ENCODE measurements around the gene KCNK1.

The KCNK1 gene

GRCh38 chr1:233704898-233705723 is 91.2 kb downstream of the KCNK1 start:
- H3K4me3 ChIP-seq (ENCODE audit: low read depth, low read length), result no peak overlapping the region
- in situ Hi-C loops (cut with HindIII; ENCODE audit: low sequenced_read_pairs), result no loop called here
- TF ChIP-seq CTCF (IDR thresholded peaks at IDR 0.05; ENCODE audit: low read depth, low read length, missing control alignments), result no peak
- DNase-seq (ENCODE audit: low read depth), result no peak

- TF ChIP-seq CTCF (IDR thresholded peaks at IDR 0.05; ENCODE audit: low read depth, low read length, missing control alignments), result no peak
- no peak overlapping the region for H3K4me3 ChIP-seq (ENCODE audit: low read depth, low read length)
- in situ Hi-C loops (cut with HindIII; ENCODE audit: low sequenced_read_pairs), result no loop called here
- DNase-seq (ENCODE audit: low read depth), result no peak
These were observed 93.4 kb downstream of the KCNK1 start for GRCh38 chr1:233707153-233707879.

- no peak for TF ChIP-seq CTCF (IDR thresholded peaks at IDR 0.05; ENCODE audit: low read depth, low read length, missing control alignments)
- in situ Hi-C loops (cut with HindIII; ENCODE audit: low sequenced_read_pairs), result no loop called here
- no peak for DNase-seq (ENCODE audit: low read depth)
- no peak overlapping the region for H3K4me3 ChIP-seq (ENCODE audit: low read depth, low read length)
These were observed 94.2 kb downstream of the KCNK1 start for GRCh38 chr1:233707880-233708815.

GRCh38 chr1:233710031-233710430 is 96.1 kb downstream of the KCNK1 start:
- in situ Hi-C loops (cut with HindIII; ENCODE audit: low sequenced_read_pairs), result no loop called here
- no peak for TF ChIP-seq CTCF (IDR thresholded peaks at IDR 0.05; ENCODE audit: low read depth, low read length, missing control alignments)
- H3K4me3 ChIP-seq (ENCODE audit: low read depth, low read length), result no peak overlapping the region
- no peak for DNase-seq (ENCODE audit: low read depth)

GRCh38 chr1:233710507-233710906 is 96.6 kb downstream of the KCNK1 start:
- no peak for DNase-seq (ENCODE audit: low read depth)
- TF ChIP-seq CTCF (IDR thresholded peaks at IDR 0.05; ENCODE audit: low read depth, low read length, missing control alignments), result no peak
- in situ Hi-C loops (cut with HindIII; ENCODE audit: low sequenced_read_pairs), result no loop called here
- no peak overlapping the region for H3K4me3 ChIP-seq (ENCODE audit: low read depth, low read length)

- in situ Hi-C loops (cut with HindIII; ENCODE audit: low sequenced_read_pairs), result no loop called here
- DNase-seq (ENCODE audit: low read depth), result no peak
- no peak for TF ChIP-seq CTCF (IDR thresholded peaks at IDR 0.05; ENCODE audit: low read depth, low read length, missing control alignments)
- H3K4me3 ChIP-seq (ENCODE audit: low read depth, low read length), result no peak overlapping the region
These were observed 100.8 kb downstream of the KCNK1 start for GRCh38 chr1:233714631-233715217.

Measured in astrocyte of the cerebellum (primary cell).